ENCODE results near the gene CHIC1. TPM values are rescaled to one million over a fixed set of nuclear protein-coding genes. Genes with fewer than 3 reads are reported as not detected.

Gene CHIC1
- total RNA-seq, 4 donors from 2014 or later = 10.5 to 14.6 (median 11.7) TPM

DNA sequence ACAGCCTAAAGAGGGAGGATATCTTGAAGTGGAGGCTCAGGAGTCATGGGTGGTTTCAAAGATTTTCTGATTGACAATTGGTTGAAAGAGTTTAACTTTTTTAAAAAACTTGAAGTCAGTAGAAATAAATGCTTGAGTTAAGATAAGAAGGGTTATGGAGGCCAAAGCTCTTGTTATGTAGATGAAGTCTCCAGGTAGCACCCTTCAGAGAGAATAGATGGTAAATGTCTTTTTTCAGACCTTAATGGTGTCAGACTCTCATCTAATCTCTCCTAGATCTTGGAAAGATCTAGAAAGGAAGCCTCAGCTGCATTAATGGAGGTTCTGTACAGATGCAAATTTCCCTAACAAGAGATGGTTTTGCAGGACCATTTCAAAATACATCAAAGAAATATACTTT is 6.8 kb upstream of the CHIC1 start:
- Histone ChIP-seq H3K27me3 (no peaks in the 10 kb centered on the region), H3K36me3 (no peaks in the 10 kb centered on the region), H3K27ac (replicated peaks in 1 of 4) (no peak overlapping the region), H3K4me1 (no peaks in the 10 kb centered on the region), H3K4me3 (no peak overlapping the region), H3K9me3 (no peaks in the 10 kb centered on the region)
- intact Hi-C loops (cut with DNase I) = no loop called here
- TF ChIP-seq POLR2A (IDR thresholded peaks at IDR 0.05; ENCODE audit: low read depth) (no peak), EP300 (IDR thresholded peaks at IDR 0.05) (no peak), POLR2AphosphoS5 (IDR thresholded peaks at IDR 0.05) (no peak)
- TF ChIP-seq, protein P1, sequence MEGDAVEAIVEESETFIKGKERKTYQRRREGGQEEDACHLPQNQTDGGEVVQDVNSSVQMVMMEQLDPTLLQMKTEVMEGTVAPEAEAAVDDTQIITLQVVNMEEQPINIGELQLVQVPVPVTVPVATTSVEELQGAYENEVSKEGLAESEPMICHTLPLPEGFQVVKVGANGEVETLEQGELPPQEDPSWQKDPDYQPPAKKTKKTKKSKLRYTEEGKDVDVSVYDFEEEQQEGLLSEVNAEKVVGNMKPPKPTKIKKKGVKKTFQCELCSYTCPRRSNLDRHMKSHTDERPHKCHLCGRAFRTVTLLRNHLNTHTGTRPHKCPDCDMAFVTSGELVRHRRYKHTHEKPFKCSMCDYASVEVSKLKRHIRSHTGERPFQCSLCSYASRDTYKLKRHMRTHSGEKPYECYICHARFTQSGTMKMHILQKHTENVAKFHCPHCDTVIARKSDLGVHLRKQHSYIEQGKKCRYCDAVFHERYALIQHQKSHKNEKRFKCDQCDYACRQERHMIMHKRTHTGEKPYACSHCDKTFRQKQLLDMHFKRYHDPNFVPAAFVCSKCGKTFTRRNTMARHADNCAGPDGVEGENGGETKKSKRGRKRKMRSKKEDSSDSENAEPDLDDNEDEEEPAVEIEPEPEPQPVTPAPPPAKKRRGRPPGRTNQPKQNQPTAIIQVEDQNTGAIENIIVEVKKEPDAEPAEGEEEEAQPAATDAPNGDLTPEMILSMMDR (IDR thresholded peaks at IDR 0.05) = no peak
- no peak for DNase-seq (ENCODE audit: extremely low spot score)

DNA sequence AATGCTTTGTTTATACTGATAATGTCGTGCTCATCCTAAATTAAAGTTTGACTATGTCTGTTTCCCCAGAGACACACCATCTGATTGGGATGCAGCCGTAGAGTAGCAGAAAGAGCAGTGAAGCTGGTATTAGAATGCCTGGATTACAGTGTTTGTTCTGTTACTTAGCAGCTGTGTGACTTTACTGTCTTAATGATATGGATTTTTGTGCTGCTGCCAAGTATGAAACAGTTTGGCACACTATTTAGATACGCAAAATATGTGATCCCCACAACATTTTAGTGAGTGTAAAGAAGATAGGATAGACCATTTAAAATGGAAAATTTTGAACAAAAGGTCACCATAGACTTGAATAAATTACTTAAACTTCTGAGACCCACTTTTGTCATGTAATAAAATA is 1.2 kb upstream of the CHIC1 start:
- no peaks in the 10 kb centered on the region for H3K36me3 ChIP-seq
- H3K9me3 ChIP-seq = no peaks in the 10 kb centered on the region
- DNase-seq (ENCODE audit: extremely low spot score) = no peak
- H3K27me3 ChIP-seq = no peaks in the 10 kb centered on the region
- no peak overlapping the region for H3K27ac ChIP-seq (replicated peaks in 1 of 4)
- H3K4me3 ChIP-seq = no peak overlapping the region
- TF ChIP-seq, protein P1 (IDR thresholded peaks at IDR 0.05) = no peak
- no peak for TF ChIP-seq POLR2AphosphoS5 (IDR thresholded peaks at IDR 0.05)
- no peak for TF ChIP-seq EP300 (IDR thresholded peaks at IDR 0.05)
- TF ChIP-seq POLR2A (IDR thresholded peaks at IDR 0.05; ENCODE audit: low read depth) = no peak
- intact Hi-C loops (cut with DNase I) = no loop called here
- 40% methylated on average over 3 of the region's 3 CpGs for WGBS
- peaks cover 0 to 23% (median 15%) of the 10 kb centered on the region in 4 donors for H3K4me1 ChIP-seq

GRCh38 chrX:73562458-73562857 is 539 bp upstream of the CHIC1 start:
- Histone ChIP-seq H3K4me3 (peak overlapping the region; percentile 60 to 75 (median 69)), H3K4me1 (peaks cover 0 to 23% (median 15%) of the 10 kb centered on the region in 4 donors), H3K27me3 (no peaks in the 10 kb centered on the region), H3K9me3 (no peaks in the 10 kb centered on the region), H3K36me3 (no peaks in the 10 kb centered on the region), H3K27ac (replicated peaks in 1 of 4) (peak overlapping the region; percentile 84 to 88 (median 86))
- no peak for DNase-seq (ENCODE audit: extremely low spot score)
- intact Hi-C loops (cut with DNase I) = no loop called here
- no peak for TF ChIP-seq EP300 (IDR thresholded peaks at IDR 0.05)
- no peak for TF ChIP-seq POLR2AphosphoS5 (IDR thresholded peaks at IDR 0.05)
- TF ChIP-seq, protein P1 (IDR thresholded peaks at IDR 0.05) = no peak
- TF ChIP-seq POLR2A (IDR thresholded peaks at IDR 0.05; ENCODE audit: low read depth) = no peak
- 24% methylated on average over 3 of the region's 3 CpGs for WGBS

DNA sequence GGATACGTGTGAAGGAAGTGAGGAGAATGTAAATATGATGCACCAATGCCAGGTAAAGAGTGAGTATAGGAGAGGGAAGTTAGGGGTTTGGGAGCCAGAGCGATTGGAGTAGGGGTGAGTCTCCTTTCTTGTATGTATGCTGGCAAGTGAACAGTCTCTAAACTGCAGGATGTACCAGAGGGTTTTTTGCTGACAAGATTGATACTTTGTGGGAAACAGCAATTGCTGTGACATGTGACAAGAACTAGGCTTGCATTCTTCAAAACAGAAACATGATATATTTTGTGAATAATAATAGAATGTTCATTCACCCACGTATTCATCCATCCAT is 706 bp downstream of the CHIC1 start:
- H3K9me3 ChIP-seq = no peaks in the 10 kb centered on the region
- H3K36me3 ChIP-seq = no peaks in the 10 kb centered on the region
- DNase-seq (ENCODE audit: extremely low spot score) = no peak
- peak overlapping the region; percentile 60 to 75 (median 69) for H3K4me3 ChIP-seq
- H3K27me3 ChIP-seq = no peaks in the 10 kb centered on the region
- TF ChIP-seq, protein P1 (IDR thresholded peaks at IDR 0.05) = no peak
- TF ChIP-seq EP300 (IDR thresholded peaks at IDR 0.05) (no peak), POLR2A (IDR thresholded peaks at IDR 0.05; ENCODE audit: low read depth) (no peak), POLR2AphosphoS5 (IDR thresholded peaks at IDR 0.05) (no peak)
- intact Hi-C loops (cut with DNase I) = no loop called here
- WGBS = 16% methylated on average over 3 of the region's 3 CpGs
- peak overlapping the region; percentile 84 to 88 (median 86) for H3K27ac ChIP-seq (replicated peaks in 1 of 4)
- peaks cover 0 to 23% (median 15%) of the 10 kb centered on the region in 4 donors for H3K4me1 ChIP-seq

- 27% methylated on average over 2 of the region's 2 CpGs for WGBS
- TF ChIP-seq EP300 (IDR thresholded peaks at IDR 0.05) = no peak
- TF ChIP-seq POLR2A (IDR thresholded peaks at IDR 0.05; ENCODE audit: low read depth) = no peak
- TF ChIP-seq, protein P1 (IDR thresholded peaks at IDR 0.05) = no peak
- no peak for TF ChIP-seq POLR2AphosphoS5 (IDR thresholded peaks at IDR 0.05)
- no peaks in the 10 kb centered on the region for H3K36me3 ChIP-seq
These were observed 14.4 kb downstream of the CHIC1 start for GRCh38 chrX:73577361-73577760.

More at GRCh38 chrX:73577361-73577760, 14.4 kb downstream of the CHIC1 start:
- no peak overlapping the region for H3K4me3 ChIP-seq
- peaks cover 0 to 35% (median 27%) of the 10 kb centered on the region in 4 donors for H3K4me1 ChIP-seq
- intact Hi-C loops (cut with DNase I) = no loop called here
- peaks cover 0 to 18% (median 0%) of the 10 kb centered on the region in 4 donors for H3K9me3 ChIP-seq
- no peak for DNase-seq (ENCODE audit: extremely low spot score)
- H3K27ac ChIP-seq (replicated peaks in 1 of 4) = peak overlapping the region in 2 of 4 donors; percentile 36 to 47
- no peaks in the 10 kb centered on the region for H3K27me3 ChIP-seq
